Measurements from ENCODE around the gene PCK1. TPM values are rescaled to one million over a fixed set of nuclear protein-coding genes. Genes with fewer than 3 reads are reported as not detected.
A peak's percentile ranks its signal among the peaks of the same experiment; 100 is the strongest.

The PCK1 gene
- total RNA-seq, 4 donors from 2014 or later = 103 to 386 (median 203) TPM

GRCh38 chr20:57596358-57596757 lies 35.4 kb downstream of the PCK1 start:
- DNase-seq (ENCODE audit: low spot score) = no peak

GRCh38 chr20:57596998-57597939 lies 36.4 kb downstream of the PCK1 start:
- peak in 2 of 3 donors; percentile 85 to 87 for TF ChIP-seq CTCF (IDR thresholded peaks at IDR 0.05)
- DNase-seq (ENCODE audit: low spot score) (peak; percentile 67), ATAC-seq (ENCODE audit: low FRiP score) (peak; percentile 35)

More at GRCh38 chr20:57596358-57596757, 35.4 kb downstream of the PCK1 start:
- TF ChIP-seq CTCF (IDR thresholded peaks at IDR 0.05) = no peak
- ATAC-seq (ENCODE audit: low FRiP score) = no peak

GRCh38 chr20:57598060-57598459 lies 37.1 kb downstream of the PCK1 start:
- ATAC-seq (ENCODE audit: low FRiP score) (no peak), DNase-seq (ENCODE audit: low spot score) (no peak)
- TF ChIP-seq CTCF (IDR thresholded peaks at IDR 0.05) = no peak

GRCh38 chr20:57598491-57598890 lies 37.6 kb downstream of the PCK1 start:
- no peak for TF ChIP-seq CTCF (IDR thresholded peaks at IDR 0.05)
- no peak for DNase-seq (ENCODE audit: low spot score)
- ATAC-seq (ENCODE audit: low FRiP score) = no peak

GRCh38 chr20:57600320-57601210 lies 39.7 kb downstream of the PCK1 start:
- ATAC-seq (ENCODE audit: low FRiP score) (no peak), DNase-seq (ENCODE audit: low spot score) (no peak)
- no peak for TF ChIP-seq CTCF (IDR thresholded peaks at IDR 0.05)

- no peak for TF ChIP-seq CTCF (IDR thresholded peaks at IDR 0.05)
- DNase-seq (ENCODE audit: low spot score) (no peak), ATAC-seq (ENCODE audit: low FRiP score) (no peak)
Measured at GRCh38 chr20:57601211-57601570, 40.3 kb downstream of the PCK1 start.
